GM18909 (cell line): ENCODE results near the gene DYNLL1.
A peak's percentile ranks its signal among the peaks of the same experiment; 100 is the strongest.
"Not testable (repeated sequence)": the region's sequence is repeated elsewhere in the genome, so short reads cannot be mapped to it uniquely, and the experiment has no call there.

Experiments
- ATAC-seq: cut with Tn5 transposase; IDR thresholded peaks from one replicate; pipeline ENCODE4 v1.9.1; 2021; ENCODE audit warnings: mild to moderate bottlenecking; ENCODE audit not compliant: unreplicated experiment, poor library complexity

The DYNLL1 gene

GRCh38 chr12:120473807-120474615, 21.9 kb upstream of the DYNLL1 start:
- ATAC-seq = no peak

DNA sequence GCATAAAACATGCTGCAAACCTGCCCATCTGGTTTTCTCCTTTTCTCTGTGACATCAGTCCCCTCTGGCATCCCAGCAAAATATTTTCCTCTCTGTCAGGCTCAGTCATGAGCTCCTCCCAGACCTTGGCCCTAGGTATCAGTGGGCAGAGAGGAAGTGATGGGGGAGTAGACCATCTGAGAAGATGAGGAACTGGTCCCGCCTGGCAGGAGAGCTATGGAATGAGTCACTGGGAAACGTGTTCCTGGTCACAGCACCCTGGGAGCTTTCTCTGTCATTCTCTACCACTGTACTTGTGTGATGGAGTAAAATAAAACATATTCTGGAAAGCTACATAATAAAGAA, 21.3 kb upstream of the DYNLL1 start:
- ATAC-seq = no peak

DNA sequence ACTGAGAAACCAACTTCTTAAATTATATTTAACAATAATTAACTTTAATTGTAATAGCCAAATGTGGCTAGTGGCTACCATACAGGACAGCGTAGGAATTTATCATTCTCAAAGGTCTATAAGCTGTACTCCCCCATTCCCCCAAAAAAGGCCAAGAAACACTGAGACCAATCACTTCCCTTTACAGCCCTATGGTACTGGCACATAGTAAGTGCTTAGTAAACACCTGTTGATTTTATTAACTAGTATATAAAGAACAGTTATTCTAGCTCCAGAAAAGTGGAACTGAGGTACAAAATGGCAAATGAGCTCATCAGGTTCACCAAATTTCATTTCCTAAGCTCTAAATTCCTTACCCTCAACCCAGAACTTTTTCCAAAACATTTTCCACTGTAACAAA, 20.3 kb upstream of the DYNLL1 start:
- no peak for ATAC-seq

GRCh38 chr12:120479458-120479857, 16.5 kb upstream of the DYNLL1 start:
- no peak for ATAC-seq

GRCh38 chr12:120480211-120480610, 15.7 kb upstream of the DYNLL1 start:
- no peak for ATAC-seq

DNA sequence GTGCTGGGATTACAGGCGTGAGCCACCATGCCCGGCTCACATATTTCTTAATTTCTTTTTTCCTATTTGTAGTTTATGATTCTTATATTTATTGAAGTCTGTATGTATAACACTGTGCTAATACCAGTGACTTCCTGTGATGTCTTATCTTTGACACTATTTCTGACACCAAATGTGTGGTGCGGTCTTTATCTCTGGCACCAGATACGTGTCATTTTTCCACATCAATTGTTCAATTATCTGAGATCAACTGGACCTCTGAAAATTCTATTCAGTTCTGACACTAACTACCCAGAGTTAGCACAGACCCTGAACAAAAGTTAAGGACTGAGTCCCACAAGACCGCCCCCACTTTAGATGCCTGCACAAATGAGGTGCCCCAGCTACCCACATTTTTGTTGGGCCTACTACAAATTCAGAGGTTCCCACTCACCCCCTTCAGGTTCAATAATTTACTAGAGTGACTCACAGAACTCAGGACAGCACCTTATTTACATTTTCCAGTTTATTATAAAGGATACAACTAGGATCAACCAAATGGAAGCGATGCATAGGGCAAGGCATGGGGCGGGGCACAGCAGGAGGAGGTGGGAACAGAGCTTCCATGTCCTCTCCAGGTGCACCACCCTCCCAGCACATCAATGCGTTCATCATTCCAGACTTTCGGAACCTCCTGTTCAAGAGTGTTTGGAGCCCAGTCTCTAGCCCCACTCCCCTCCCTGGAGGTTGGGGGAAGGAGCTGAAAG, 14.7 kb upstream of the DYNLL1 start:
- ATAC-seq = no peak

DNA sequence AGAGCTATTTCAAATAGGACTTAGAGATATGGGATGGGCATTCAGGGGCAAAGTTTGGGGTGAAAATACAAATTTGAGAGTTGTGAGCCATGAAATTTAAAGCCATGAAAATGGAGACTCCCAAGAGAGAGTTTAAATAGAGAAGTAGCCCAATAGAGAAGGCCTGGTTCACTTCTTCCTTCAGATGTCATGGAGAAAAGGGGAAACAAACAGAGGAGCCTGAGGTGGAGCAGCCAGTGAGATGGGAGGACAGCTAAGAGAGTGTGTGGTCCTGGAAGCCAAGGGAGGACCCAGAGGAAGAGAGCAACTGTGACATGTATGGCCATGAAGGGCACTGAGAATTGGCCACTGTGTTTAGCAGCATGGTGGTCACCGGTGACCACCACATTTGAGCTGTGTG, 12.3 kb upstream of the DYNLL1 start:
- ATAC-seq = no peak

DNA sequence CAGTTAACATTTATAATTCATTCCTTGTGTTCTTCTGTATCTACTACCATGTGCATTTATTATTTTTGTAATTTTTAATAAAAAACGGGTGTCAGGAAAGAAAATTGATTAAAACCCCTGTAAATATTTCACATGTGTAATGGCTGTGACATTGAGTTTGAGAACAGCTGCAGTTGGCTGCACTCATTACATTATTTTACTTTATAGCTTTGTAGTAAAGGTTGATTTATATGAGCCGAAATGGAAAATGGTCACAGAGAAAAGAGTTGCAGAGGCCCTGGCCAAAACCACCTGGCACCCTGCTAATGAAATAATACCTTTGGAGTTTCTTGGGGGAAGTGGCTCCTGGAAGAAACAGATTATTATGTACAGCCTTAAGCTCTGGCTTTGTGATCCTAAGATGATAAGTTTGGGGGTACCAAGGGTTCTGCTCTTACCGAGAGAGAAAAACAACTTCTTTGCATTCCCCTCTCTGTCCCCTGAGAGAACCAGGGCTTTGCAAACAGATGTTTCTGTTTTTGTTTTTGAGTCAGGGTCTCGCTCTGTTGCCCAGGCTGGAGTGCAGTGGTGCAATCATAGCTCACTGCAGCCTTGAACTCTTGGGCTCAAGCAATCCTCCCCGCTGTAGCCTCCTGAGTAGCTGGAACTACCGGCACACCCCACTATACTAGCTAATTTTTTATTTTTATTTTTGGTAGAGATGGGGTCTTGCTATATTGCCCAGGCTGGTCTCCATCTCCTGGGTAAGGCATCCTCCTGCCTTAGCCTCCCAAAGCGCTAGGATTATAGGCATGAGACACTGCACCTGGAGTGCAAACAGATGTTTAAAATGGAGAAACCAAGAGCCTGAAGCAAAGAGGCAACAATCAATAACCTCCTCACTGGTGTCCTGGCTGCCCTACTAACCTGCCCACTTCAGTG, 9.7 kb upstream of the DYNLL1 start:
- no peak for ATAC-seq

GRCh38 chr12:120487552-120487951, 8.4 kb upstream of the DYNLL1 start:
- not testable (repeated sequence) for ATAC-seq

DNA sequence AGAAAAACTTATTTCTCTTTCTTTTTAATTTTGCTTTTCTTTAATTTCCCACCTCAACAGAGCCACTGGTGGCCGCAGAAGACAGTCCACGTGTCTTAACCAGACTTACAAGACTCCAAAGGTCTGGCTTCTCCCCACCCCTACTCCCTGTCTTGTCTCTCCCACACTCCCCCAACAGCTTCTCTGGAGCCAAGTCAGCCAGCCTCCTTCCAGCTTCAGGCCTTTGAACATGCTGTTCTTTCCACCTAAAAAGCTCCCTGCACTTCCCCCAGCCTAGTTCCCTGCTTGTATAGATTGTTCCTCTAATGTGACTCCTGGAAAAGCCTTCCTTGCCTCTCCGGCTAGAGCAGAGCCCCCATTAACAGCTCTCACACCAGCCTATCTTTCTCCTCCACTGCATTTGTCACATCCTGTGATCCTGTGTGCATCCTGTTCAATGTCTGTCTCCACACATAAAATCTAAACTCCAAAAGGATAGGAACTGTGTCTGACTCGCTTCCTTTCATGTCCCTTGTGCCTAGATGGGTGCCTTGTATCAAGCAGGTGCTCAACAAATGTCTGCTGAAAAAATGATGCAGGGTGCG, 7.8 kb upstream of the DYNLL1 start:
- no peak for ATAC-seq

- ATAC-seq = no peak
These were observed 6.9 kb upstream of the DYNLL1 start for GRCh38 chr12:120489018-120489417.

GRCh38 chr12:120490325-120490724, 5.6 kb upstream of the DYNLL1 start:
- ATAC-seq = no peak

DNA sequence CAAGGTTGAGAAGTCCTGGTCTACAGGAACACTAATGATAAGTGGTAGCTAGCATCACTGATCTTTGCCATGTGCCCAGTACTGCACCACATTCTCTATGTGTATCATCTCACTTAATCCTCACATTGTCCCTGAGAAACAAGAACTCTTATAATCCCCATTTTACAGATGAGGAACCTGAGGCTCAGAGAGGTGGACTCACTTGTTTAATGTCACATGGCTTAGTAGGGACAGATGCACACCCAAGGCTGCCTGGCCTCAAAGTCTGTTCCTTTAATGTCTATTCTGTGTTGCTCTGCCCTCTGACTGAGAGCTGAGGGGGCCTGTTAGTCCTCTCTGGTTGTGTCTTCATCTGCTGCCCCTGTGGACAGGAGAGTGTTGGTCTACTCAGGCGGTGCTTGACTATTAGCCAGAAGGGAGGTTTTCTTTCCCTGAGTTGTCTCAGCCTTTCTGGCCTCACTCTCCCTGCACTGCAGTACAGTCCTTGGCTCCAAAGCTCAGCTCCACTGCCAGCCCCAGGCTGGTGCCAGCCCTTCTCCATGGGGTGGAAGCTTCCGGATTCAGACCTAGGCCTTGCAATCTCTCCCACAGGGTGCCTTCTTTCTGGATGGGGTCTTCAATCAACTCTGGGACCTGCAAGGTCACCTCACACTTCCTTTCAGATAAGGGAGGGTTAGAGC, 4.9 kb upstream of the DYNLL1 start:
- no peak for ATAC-seq

GRCh38 chr12:120495186-120495730, 655 bp upstream of the DYNLL1 start:
- ATAC-seq = peak; percentile 11

- peak; percentile 17 for ATAC-seq
These were observed 764 bp downstream of the DYNLL1 start for GRCh38 chr12:120496413-120497340.

- no peak for ATAC-seq
These were observed 1.7 kb downstream of the DYNLL1 start for GRCh38 chr12:120497524-120498150.

DNA sequence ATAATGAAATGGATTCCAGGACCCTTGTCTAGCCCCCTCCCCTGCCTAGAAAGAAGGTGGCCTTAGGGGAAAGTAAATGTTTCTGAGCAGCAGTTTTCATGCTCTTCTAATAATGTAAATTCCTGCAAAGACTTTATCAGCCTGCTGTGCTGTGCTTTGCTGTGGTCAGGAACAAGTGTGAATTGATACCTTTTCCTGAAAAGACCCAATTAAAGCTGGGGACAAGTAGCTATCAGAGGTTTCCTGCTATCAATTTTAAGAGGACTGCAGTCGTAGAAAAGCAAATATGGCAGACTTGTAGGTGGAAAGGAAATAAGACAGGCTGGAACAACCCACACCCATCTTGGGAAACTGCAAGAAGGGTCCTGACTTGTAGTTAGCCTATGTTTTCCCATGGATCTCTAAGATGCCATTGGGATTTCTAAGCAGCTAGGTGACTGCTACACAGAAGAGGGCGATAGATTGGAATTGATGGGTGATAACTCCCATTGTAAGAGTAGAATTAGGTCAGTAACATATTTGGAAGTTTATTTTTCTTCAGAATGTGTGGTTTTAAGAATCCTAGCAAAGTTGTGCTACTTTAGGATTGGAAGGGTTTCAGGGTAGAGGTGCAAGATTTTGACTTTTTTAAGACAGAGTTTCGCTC, 3.1 kb downstream of the DYNLL1 start:
- no peak for ATAC-seq

DNA sequence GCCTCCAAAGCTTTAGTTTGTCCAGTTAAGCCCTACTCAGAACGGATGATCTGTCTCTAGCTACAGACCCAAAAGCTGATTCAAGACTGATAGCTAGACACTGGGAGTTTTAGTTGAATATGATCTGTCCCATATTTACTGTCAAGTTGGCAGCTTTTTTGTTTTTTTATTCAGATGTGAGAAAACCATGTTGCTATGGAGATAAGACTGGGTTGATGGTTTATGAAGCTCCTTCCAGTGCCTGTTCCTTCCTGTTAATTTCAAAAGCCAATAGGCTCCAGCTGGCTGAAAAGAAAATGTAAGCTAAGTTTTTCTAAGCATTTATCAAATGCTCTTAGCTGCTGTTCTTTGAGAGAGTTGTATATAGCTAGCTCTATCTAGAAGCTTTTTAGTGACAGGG, 4.7 kb downstream of the DYNLL1 start:
- ATAC-seq = no peak
